GM23338 (cell line): ENCODE results near the gene PTGS1.

Source experiments
- CTCF ChIP-seq, 2 experiments: fragments of 200-600 bp in 1 of 2; sonication (generic) in 1 of 2; conservative IDR thresholded peaks; 2 replicates each; pipeline versions ENCODE4 v1.5.1 to v1.6.1; 2016 to 2017; ENCODE audit warnings: antibody characterized with exemption in 2 of 2, low read depth in 2 of 2, mild to moderate bottlenecking in 2 of 2, moderate library complexity in 1 of 2
- EZH2phosphoT487 ChIP-seq: fragments of 200-600 bp; sonication (generic); IDR thresholded peaks from one replicate; pipeline ENCODE4 v1.8.1; 2018; ENCODE audit warnings: antibody characterized with exemption; ENCODE audit not compliant: unreplicated experiment
- JUNB ChIP-seq: IDR thresholded peaks from one replicate; pipeline ENCODE4 v1.6.1; 2016; ENCODE audit warnings: antibody characterized with exemption; ENCODE audit not compliant: unreplicated experiment
- REST ChIP-seq: IDR thresholded peaks from one replicate; pipeline ENCODE4 v1.6.1; 2018; ENCODE audit warnings: antibody characterized with exemption; ENCODE audit not compliant: unreplicated experiment

- TF ChIP-seq CTCF (conservative IDR thresholded peaks at IDR 0.05; ENCODE audit: low read depth in 2 of 2) (no peak), REST (no peak), JUNB (no peak), EZH2phosphoT487 (no peak)
Observed at GRCh38 chr9:122331523-122331927, 39.3 kb upstream of the PTGS1 start.
